Astrocyte (in vitro differentiated cells and primary cell): ENCODE measurements around the gene SUPT7L. TPM values are rescaled to one million over a fixed set of nuclear protein-coding genes. Genes with fewer than 3 reads are reported as not detected.

Experiments used
- DNase-seq: peaks from one replicate; pipeline ENCODE4 v3.0.0-alpha.2; 2010; ENCODE audit warnings: low read depth
- FAIRE-seq: peaks from 2 replicates; lab custom pipeline; 2011; peaks lifted over from hg19 to GRCh38; lab: Jason Lieb, UNC
- H2AFZ ChIP-seq: 2 replicates; pipeline ENCODE4 v1.6.0; 2012; ENCODE audit warnings: low read depth, low read length, inconsistent platforms
- H3K27ac ChIP-seq: 2 replicates; pipeline ENCODE4 v1.5.1; 2011; ENCODE audit warnings: low read depth, low read length, inconsistent platforms
- H3K27me3 ChIP-seq: 2 replicates; pipeline ENCODE4 v1.6.0; 2011; ENCODE audit warnings: low read length, inconsistent platforms; ENCODE audit not compliant: insufficient read depth
- H3K36me3 ChIP-seq: 2 replicates; pipeline ENCODE4 v1.5.1; 2011; ENCODE audit warnings: low read length, inconsistent platforms; ENCODE audit not compliant: insufficient read depth
- H3K4me1 ChIP-seq: 2 replicates; pipeline ENCODE4 v1.5.1; 2011; ENCODE audit warnings: low read length, inconsistent platforms; ENCODE audit not compliant: insufficient read depth
- H3K4me2 ChIP-seq: 2 replicates; pipeline ENCODE4 v1.6.0; 2012; ENCODE audit warnings: low read length, inconsistent platforms
- H3K4me3 ChIP-seq: 2 replicates; pipeline ENCODE4 v1.5.1; 2011; ENCODE audit warnings: low read depth, mild to moderate bottlenecking, low read length, inconsistent platforms; ENCODE audit not compliant: insufficient read depth
- H3K79me2 ChIP-seq: 2 replicates; pipeline ENCODE4 v1.6.0; 2012; ENCODE audit warnings: mild to moderate bottlenecking, low read length, inconsistent platforms; ENCODE audit not compliant: insufficient read depth
- H3K9ac ChIP-seq: 2 replicates; pipeline ENCODE4 v1.6.0; 2012; ENCODE audit warnings: mild to moderate bottlenecking, low read length, inconsistent platforms
- H3K9me3 ChIP-seq: 2 replicates; pipeline ENCODE4 v1.5.1; 2012; ENCODE audit warnings: low read depth, mild to moderate bottlenecking, low read length, inconsistent platforms; ENCODE audit not compliant: insufficient read depth
- H4K20me1 ChIP-seq: 2 replicates; pipeline ENCODE4 v1.6.0; 2012; ENCODE audit warnings: low read length, inconsistent platforms; ENCODE audit not compliant: insufficient read depth
- H3K27ac Mint-ChIP-seq: one replicate; pipeline ENCODE4 v1.8.0; 2021; ENCODE audit warnings: mild to moderate bottlenecking, mixed read lengths; ENCODE audit not compliant: unreplicated experiment
- H3K27me3 Mint-ChIP-seq: one replicate; pipeline ENCODE4 v1.8.0; 2021; ENCODE audit warnings: low read depth, mixed read lengths; ENCODE audit not compliant: unreplicated experiment
- H3K36me3 Mint-ChIP-seq: one replicate; pipeline ENCODE4 v1.8.0; 2021; ENCODE audit warnings: low read depth, mixed read lengths; ENCODE audit not compliant: unreplicated experiment
- H3K4me1 Mint-ChIP-seq: one replicate; pipeline ENCODE4 v1.8.0; 2021; ENCODE audit warnings: low read depth, mixed read lengths; ENCODE audit not compliant: unreplicated experiment
- H3K4me3 Mint-ChIP-seq: one replicate; pipeline ENCODE4 v1.8.0; 2021; ENCODE audit warnings: mild to moderate bottlenecking, moderate library complexity, mixed read lengths; ENCODE audit not compliant: unreplicated experiment
- H3K9me3 Mint-ChIP-seq: one replicate; pipeline ENCODE4 v1.8.0; 2021; ENCODE audit warnings: mild to moderate bottlenecking, mixed read lengths; ENCODE audit not compliant: unreplicated experiment
- EZH2 ChIP-seq: IDR thresholded peaks from 2 replicates; pipeline ENCODE4 v1.6.1; 2012; ENCODE audit warnings: mild to moderate bottlenecking, low read length, inconsistent platforms; ENCODE audit not compliant: insufficient read depth
- total RNA-seq: library from RNA; stranded (reverse); gene quantifications from 2 replicates; pipeline ENCODE4 v1.2.1, GENCODE V29; 2021
- TF ChIP-seq, protein P1 (sequence below): IDR thresholded peaks from 2 replicates; pipeline ENCODE4 v1.5.1; 2011; ENCODE audit warnings: low read depth, mild to moderate bottlenecking, inconsistent platforms, low read length, moderate library complexity; ENCODE audit not compliant: insufficient read depth

The SUPT7L gene
- total RNA-seq, 1 donor from 2014 or later = 27.8 TPM

DNA sequence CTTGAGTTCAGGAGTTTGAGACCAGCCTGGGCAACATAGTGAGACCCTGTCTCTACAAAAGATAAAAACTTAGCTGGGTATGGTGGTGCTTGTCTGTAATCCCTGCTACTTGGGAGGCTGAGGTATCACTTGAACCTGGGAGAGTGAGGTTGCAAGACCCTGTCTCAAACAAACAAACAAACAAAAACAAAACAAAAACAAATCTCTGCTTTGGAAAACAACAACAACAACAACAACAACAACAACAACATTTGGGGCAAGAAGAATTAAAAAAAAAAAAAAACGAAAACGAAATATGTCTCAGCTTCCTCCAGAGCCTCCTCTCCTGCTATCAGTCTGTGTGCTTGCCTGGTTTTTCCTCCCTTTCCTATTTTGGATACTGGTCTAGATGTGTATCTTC lies 17.2 kb upstream of the SUPT7L start:
- DNase-seq (no peak), FAIRE-seq (no peak)
- peak overlapping the region; percentile 94 for H3K27ac ChIP-seq
- Mint-ChIP-seq H3K27ac (peak overlapping the region; percentile 99), H3K4me3 (no peak overlapping the region), H3K4me1 (peaks cover 36% of the 10 kb centered on the region), H3K9me3 (no peaks in the 10 kb centered on the region), H3K27me3 (no peaks in the 10 kb centered on the region), H3K36me3 (peaks cover 7% of the 10 kb centered on the region)
- H3K4me2 ChIP-seq = no peak overlapping the region
- peaks cover 26% of the 10 kb centered on the region for H3K4me1 ChIP-seq
- TF ChIP-seq EZH2 = no peak
- TF ChIP-seq, protein P1, sequence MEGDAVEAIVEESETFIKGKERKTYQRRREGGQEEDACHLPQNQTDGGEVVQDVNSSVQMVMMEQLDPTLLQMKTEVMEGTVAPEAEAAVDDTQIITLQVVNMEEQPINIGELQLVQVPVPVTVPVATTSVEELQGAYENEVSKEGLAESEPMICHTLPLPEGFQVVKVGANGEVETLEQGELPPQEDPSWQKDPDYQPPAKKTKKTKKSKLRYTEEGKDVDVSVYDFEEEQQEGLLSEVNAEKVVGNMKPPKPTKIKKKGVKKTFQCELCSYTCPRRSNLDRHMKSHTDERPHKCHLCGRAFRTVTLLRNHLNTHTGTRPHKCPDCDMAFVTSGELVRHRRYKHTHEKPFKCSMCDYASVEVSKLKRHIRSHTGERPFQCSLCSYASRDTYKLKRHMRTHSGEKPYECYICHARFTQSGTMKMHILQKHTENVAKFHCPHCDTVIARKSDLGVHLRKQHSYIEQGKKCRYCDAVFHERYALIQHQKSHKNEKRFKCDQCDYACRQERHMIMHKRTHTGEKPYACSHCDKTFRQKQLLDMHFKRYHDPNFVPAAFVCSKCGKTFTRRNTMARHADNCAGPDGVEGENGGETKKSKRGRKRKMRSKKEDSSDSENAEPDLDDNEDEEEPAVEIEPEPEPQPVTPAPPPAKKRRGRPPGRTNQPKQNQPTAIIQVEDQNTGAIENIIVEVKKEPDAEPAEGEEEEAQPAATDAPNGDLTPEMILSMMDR = no peak
- peaks cover 26% of the 10 kb centered on the region for H3K36me3 ChIP-seq
- H3K9ac ChIP-seq = peak overlapping the region; percentile 76
- H3K27me3 ChIP-seq = no peaks in the 10 kb centered on the region
- no peaks in the 10 kb centered on the region for H3K9me3 ChIP-seq
- no peak overlapping the region for H2AFZ ChIP-seq
- no peaks in the 10 kb centered on the region for H4K20me1 ChIP-seq
- H3K4me3 ChIP-seq = no peak overlapping the region
- H3K79me2 ChIP-seq = no peaks in the 10 kb centered on the region

DNA sequence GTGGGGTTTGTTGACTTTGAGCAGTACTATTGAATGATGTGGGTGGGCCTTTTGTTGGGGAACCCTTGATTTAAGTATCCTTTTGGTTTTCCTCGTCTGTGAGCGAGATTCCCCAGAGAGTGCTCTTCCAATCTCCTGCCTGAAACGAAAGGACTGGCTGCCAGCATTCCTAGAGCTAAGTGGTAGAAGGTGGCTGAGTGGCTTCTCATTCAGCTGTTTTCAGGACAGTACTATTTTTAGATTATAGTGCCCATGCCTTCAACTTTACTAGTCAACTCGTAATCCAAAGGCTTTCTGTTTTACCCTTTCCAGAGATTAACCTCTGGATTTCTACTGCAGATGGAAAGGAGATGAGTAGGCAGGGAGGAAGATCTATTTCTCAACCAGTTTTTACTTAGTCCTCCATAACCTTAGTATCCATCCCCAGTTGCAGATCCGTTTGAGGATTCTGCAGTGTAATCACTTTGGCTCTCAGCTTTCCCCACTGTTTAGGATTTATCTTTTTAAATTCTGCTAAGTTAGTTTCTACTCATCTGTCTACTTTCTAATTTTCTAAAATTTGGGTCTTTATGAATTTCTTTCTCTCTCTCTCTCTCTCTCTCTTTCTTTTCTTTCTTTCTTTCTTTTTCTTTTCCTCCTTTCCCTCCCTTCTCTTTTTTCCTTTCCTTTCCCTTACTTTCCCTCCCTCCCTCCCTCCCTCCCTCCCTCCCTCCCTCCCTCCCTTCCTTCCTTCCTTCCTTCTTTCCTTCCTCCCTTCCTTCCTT lies 9.5 kb upstream of the SUPT7L start:
- H3K27ac ChIP-seq = no peak overlapping the region
- no peak overlapping the region for H2AFZ ChIP-seq
- FAIRE-seq (no peak), DNase-seq (no peak)
- no peak overlapping the region for H3K9ac ChIP-seq
- H3K4me3 ChIP-seq = no peak overlapping the region
- peaks cover 33% of the 10 kb centered on the region for H3K36me3 ChIP-seq
- no peaks in the 10 kb centered on the region for H3K9me3 Mint-ChIP-seq
- H3K4me2 ChIP-seq = no peak overlapping the region
- no peak for TF ChIP-seq EZH2
- TF ChIP-seq, protein P1 = no peak
- no peaks in the 10 kb centered on the region for H3K9me3 ChIP-seq
- peaks cover 2% of the 10 kb centered on the region for H3K36me3 Mint-ChIP-seq
- H3K4me1 ChIP-seq = no peaks in the 10 kb centered on the region
- no peak overlapping the region for H3K27ac Mint-ChIP-seq
- H3K4me3 Mint-ChIP-seq = no peak overlapping the region
- peaks cover 5% of the 10 kb centered on the region for H3K4me1 Mint-ChIP-seq
- H3K79me2 ChIP-seq = peaks cover 1% of the 10 kb centered on the region
- peaks cover 4% of the 10 kb centered on the region for H4K20me1 ChIP-seq
- no peaks in the 10 kb centered on the region for H3K27me3 Mint-ChIP-seq
- H3K27me3 ChIP-seq = no peaks in the 10 kb centered on the region

DNA sequence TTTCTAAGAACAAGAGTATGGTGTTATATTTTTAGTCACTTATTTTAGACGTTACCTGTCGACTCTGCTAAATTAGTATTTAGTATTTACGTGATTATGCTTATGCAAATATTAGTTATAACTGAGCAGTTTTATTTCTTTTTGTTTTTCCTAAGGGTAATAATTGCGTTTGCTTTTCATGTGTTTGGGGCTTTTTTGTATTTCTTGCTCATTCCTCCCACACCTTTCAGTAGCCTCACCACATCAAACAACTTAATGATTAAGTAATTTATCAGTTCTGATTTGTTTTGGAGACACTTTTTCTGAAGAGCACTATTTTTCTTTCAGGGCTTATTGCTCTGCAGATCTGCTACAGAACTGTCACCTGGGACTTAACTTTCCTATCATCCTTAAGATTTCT lies 7.8 kb upstream of the SUPT7L start:
- TF ChIP-seq, protein P1 = no peak
- no peak for TF ChIP-seq EZH2
- DNase-seq (no peak), FAIRE-seq (no peak)
- H3K4me3 Mint-ChIP-seq = no peak overlapping the region
- Histone ChIP-seq H3K4me1 (peaks cover 4% of the 10 kb centered on the region), H3K9ac (no peak overlapping the region), H3K36me3 (peaks cover 26% of the 10 kb centered on the region), H3K4me3 (no peak overlapping the region), H2AFZ (no peak overlapping the region), H3K79me2 (peaks cover 3% of the 10 kb centered on the region), H3K9me3 (no peaks in the 10 kb centered on the region), H3K4me2 (no peak overlapping the region), H3K27me3 (no peaks in the 10 kb centered on the region), H4K20me1 (peaks cover 4% of the 10 kb centered on the region), H3K27ac (no peak overlapping the region)
- H3K4me1 Mint-ChIP-seq = peaks cover 7% of the 10 kb centered on the region
- H3K27me3 Mint-ChIP-seq = no peaks in the 10 kb centered on the region
- no peaks in the 10 kb centered on the region for H3K9me3 Mint-ChIP-seq
- peaks cover 2% of the 10 kb centered on the region for H3K36me3 Mint-ChIP-seq
- H3K27ac Mint-ChIP-seq = no peak overlapping the region
